GM12801 (cell line): Measurements from ENCODE around the gene MIPEP.

ENCODE experiments used
- CTCF ChIP-seq: IDR thresholded peaks from one replicate; pipeline ENCODE4 v1.5.1; 2011; ENCODE audit warnings: control low read depth; ENCODE audit not compliant: insufficient read length; ENCODE audit errors: extremely low read depth

Gene MIPEP

GRCh38 chr13:23718996-23719395, 170.2 kb downstream of the MIPEP start:
- TF ChIP-seq CTCF = no peak

DNA sequence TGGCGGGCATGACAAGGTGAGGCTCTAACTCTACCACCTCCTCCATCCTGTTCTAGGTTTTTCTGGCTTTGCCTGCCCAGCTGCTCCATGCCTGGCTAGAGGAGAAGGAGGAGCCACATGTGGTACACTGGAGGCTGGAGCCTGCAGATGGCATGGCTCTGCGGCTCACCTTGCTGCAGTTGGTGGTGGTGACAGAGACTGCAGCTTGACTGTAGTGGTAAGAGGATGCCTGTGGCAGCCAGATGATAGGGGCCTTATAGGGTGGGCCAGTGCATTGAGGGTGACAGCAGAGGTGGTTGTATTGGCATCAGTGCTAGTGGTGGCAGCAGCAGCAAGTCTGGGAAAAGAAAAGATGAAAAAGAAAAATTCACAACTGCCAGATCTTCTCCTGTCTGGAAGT, 172.8 kb downstream of the MIPEP start:
- no peak for TF ChIP-seq CTCF

DNA sequence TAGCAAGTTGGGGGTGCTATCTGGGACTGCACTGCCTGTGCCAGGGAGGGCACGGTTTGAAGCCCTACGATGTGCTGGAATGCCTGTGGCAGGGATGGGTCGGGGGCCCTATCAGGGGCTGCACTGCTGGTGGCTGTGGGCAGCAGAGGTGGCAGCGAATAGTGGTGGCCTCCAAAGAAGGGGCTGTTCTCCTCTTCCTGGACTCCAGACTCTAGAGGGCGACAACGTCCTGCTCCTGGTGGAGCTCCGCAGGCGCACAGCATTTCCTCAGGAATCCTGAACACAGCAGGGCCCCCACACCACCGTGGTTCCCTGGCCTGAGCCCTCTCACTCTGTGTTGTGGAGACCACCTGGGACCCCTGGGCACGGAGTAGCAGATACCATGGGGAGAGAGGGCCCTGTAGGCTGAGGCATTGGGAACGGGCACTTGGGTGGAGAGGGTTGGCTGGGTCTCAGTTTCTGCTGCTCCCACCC, 173.4 kb downstream of the MIPEP start:
- no peak for TF ChIP-seq CTCF

DNA sequence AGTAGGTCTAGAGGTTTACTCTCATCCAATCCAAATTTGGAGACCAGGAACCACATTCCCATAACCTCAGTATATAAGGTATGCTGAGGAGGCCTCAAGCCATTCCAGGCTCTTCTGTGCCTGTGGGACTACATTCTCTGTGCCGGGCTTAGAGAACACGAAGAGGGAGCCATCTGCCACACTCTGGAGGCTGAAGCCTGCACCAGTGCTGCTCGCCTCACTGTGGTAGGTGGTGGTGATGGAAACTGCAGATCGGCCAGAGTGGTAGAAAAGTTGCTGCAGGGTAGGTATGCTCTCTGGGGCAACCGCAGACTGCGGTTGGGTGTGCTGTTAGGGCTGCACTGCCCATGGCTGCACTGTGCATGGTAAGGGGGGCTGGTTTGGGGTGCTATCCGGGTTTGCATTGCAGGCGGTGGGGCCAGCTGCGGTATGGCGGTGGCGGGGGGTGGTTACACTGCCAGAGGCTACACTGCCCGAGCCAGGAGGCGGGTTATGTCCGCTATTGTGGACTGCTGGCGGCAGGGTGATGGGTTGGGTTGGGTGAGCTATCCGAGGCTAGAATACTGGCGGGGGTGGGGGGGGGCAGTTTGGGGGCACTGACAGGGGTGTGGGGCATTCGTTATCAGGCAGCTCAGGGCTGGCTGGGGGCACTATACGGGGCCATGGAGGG, 174.0 kb downstream of the MIPEP start:
- no peak for TF ChIP-seq CTCF

GRCh38 chr13:23714672-23715071, 174.5 kb downstream of the MIPEP start:
- TF ChIP-seq CTCF = no peak

- TF ChIP-seq CTCF = no peak
These were observed 177.8 kb downstream of the MIPEP start for GRCh38 chr13:23711355-23711754.

GRCh38 chr13:23710366-23710765, 178.8 kb downstream of the MIPEP start:
- no peak for TF ChIP-seq CTCF
